SK-N-SH (cell line): Measurements from ENCODE around the gene SYNC. TPM values are rescaled to one million over a fixed set of nuclear protein-coding genes. Genes with fewer than 3 reads are reported as not detected.

Experiments
- CTCF ChIA-PET: fragments of 300-600, 350-600 bp; formaldehyde crosslinking; extraction: SDS; loops from one replicate; lab custom pipeline; 2021; lab: Yijun Ruan, JAX
- POLR2A ChIA-PET: fragments of 350-600 bp; sonication (Branson Sonifier 250); formaldehyde crosslinking; extraction: SDS; loops from one replicate; lab custom pipeline; 2020; ENCODE audit warnings: antibody characterized with exemption, inconsistent platforms; lab: Yijun Ruan, JAX
- DNase-seq: peaks from one replicate; pipeline ENCODE4 v3.0.0; 2012
- H2AFZ ChIP-seq: fragments of 200-600 bp; sonication (generic); 2 replicates; pipeline ENCODE4 v1.8.1; 2016; ENCODE audit warnings: antibody characterized with exemption, mild to moderate bottlenecking, low read depth
- H3F3A ChIP-seq: fragments of 200-600 bp; sonication (generic); replicated peaks from 2 replicates; pipeline ENCODE3; 2016; ENCODE audit warnings: antibody characterized with exemption, mild to moderate bottlenecking; ENCODE audit not compliant: insufficient read depth
- H3K27ac ChIP-seq, 2 experiments: fragments of 200-500 bp in 1 of 2; fragments of 200-600 bp in 1 of 2; sonication (Bioruptor generic) in 1 of 2; sonication (generic), shearing (Covaris generic) in 1 of 2; 2 replicates each; pipeline versions ENCODE4 v1.5.1 to v1.6.1; 2014 to 2016; ENCODE audit warnings: low read depth in 2 of 2, inconsistent platforms in 1 of 2, low read length in 1 of 2, mild to moderate bottlenecking in 1 of 2, mixed read lengths in 1 of 2
- H3K27me3 ChIP-seq: fragments of 200-600 bp; sonication (generic), shearing (Covaris generic); 2 replicates; pipeline ENCODE4 v1.6.1; 2016; ENCODE audit warnings: mixed run types; ENCODE audit not compliant: insufficient read depth
- H3K36me3 ChIP-seq, 2 experiments: fragments of 200-500 bp in 1 of 2; fragments of 200-600 bp in 1 of 2; sonication (Bioruptor generic) in 1 of 2; sonication (generic) in 1 of 2; replicated peaks in 1 of 2; 2 replicates each; pipeline versions ENCODE3 to v1.5.1; 2014 to 2016; ENCODE audit warnings: low read length in 1 of 2, mild to moderate bottlenecking in 1 of 2; ENCODE audit not compliant: insufficient read depth in 2 of 2, control insufficient read depth in 1 of 2
- H3K4me1 ChIP-seq, 2 experiments: fragments of 200-500 bp in 1 of 2; fragments of 200-600 bp in 1 of 2; sonication (Bioruptor generic) in 1 of 2; sonication (generic), shearing (Covaris generic) in 1 of 2; 2 replicates each; pipeline versions ENCODE4 v1.5.1 to v1.6.1; 2014 to 2016; ENCODE audit warnings: low read depth in 1 of 2, low read length in 1 of 2, mixed run types in 1 of 2; ENCODE audit not compliant: insufficient read depth in 2 of 2, control insufficient read depth in 1 of 2
- H3K4me2 ChIP-seq: fragments of 200-600 bp; sonication (generic), shearing (Covaris generic); 2 replicates; pipeline ENCODE4 v1.6.1; 2017; ENCODE audit warnings: mixed run types
- H3K4me3 ChIP-seq, 2 experiments: fragments of 200-500 bp in 1 of 2; fragments of 200-600 bp in 1 of 2; sonication (Bioruptor generic) in 1 of 2; sonication (generic), shearing (Covaris generic) in 1 of 2; 2 replicates each; pipeline versions ENCODE4 v1.5.1 to v1.8.1; 2014 to 2016; ENCODE audit warnings: low read depth in 2 of 2, inconsistent platforms in 1 of 2, low read length in 1 of 2, mild to moderate bottlenecking in 1 of 2, mixed read lengths in 1 of 2, moderate library complexity in 1 of 2
- H3K79me2 ChIP-seq: fragments of 200-600 bp; sonication (generic); 2 replicates; pipeline ENCODE4 v1.8.1; 2017; ENCODE audit warnings: mild to moderate bottlenecking; ENCODE audit not compliant: insufficient read depth
- H3K9ac ChIP-seq: fragments of 200-600 bp; sonication (generic); 2 replicates; pipeline ENCODE4 v1.6.1; 2017; ENCODE audit warnings: mixed run types
- H3K9me2 ChIP-seq: fragments of 200-600 bp; sonication (generic); 2 replicates; pipeline ENCODE4 v1.6.1; 2017; ENCODE audit warnings: mixed run types
- H3K9me3 ChIP-seq: fragments of 200-600 bp; sonication (generic); 2 replicates; pipeline ENCODE4 v1.6.1; 2017; ENCODE audit warnings: mixed run types, mild to moderate bottlenecking, moderate library complexity
- H4K20me1 ChIP-seq: fragments of 200-600 bp; sonication (generic); 2 replicates; pipeline ENCODE4 v1.6.1; 2017; ENCODE audit warnings: mild to moderate bottlenecking, mixed run types; ENCODE audit not compliant: insufficient read depth
- CHD2 ChIP-seq: fragments of 150-350 bp; IDR thresholded peaks from 2 replicates; pipeline ENCODE4 v1.6.1; 2018; ENCODE audit warnings: low read length; ENCODE audit not compliant: partially characterized antibody
- ELF1 ChIP-seq: IDR thresholded peaks from 2 replicates; pipeline ENCODE4 v1.4.0; 2012
- EP300 ChIP-seq, 2 experiments: IDR thresholded peaks; 2 replicates each; pipeline versions ENCODE4 v1.4.0 to v1.6.1; 2012; ENCODE audit warnings: borderline replicate concordance in 1 of 2, low read depth in 1 of 2, low read length in 1 of 2
- EZH2phosphoT487 ChIP-seq: fragments of 200-600 bp; sonication (generic); IDR thresholded peaks from 2 replicates; pipeline ENCODE4 v1.6.1; 2017; ENCODE audit warnings: low read depth, mixed run types, mild to moderate bottlenecking, antibody characterized with exemption, moderate library complexity, borderline replicate concordance
- GABPA ChIP-seq: IDR thresholded peaks from 2 replicates; pipeline ENCODE4 v1.4.0; 2012; ENCODE audit warnings: low read depth, mild to moderate bottlenecking
- GATA2 ChIP-seq: sonication (generic); formaldehyde crosslinking; IDR thresholded peaks from 2 replicates; pipeline ENCODE4 v1.5.0; 2020; ENCODE audit warnings: mild to moderate bottlenecking, missing genetic modification reagents
- IRF3 ChIP-seq: fragments of 150-350 bp; IDR thresholded peaks from 2 replicates; pipeline ENCODE4 v1.6.1; 2016; ENCODE audit warnings: mild to moderate bottlenecking, low read depth, low read length
- MEF2A ChIP-seq: IDR thresholded peaks from 2 replicates; pipeline ENCODE4 v1.4.0; 2012; ENCODE audit warnings: low read depth, borderline replicate concordance
- RCOR1 ChIP-seq: fragments of 150-350 bp; IDR thresholded peaks from 2 replicates; pipeline ENCODE4 v1.6.1; 2017; ENCODE audit warnings: antibody characterized with exemption, low read length
- TCF12 ChIP-seq: IDR thresholded peaks from 2 replicates; pipeline ENCODE4 v1.4.0; 2012
- TEAD4 ChIP-seq: IDR thresholded peaks from 2 replicates; pipeline ENCODE4 v1.4.0; 2012; ENCODE audit warnings: mild to moderate bottlenecking, borderline replicate concordance; ENCODE audit not compliant: insufficient read depth
- ZBTB33 ChIP-seq: IDR thresholded peaks from 2 replicates; pipeline ENCODE4 v1.4.0; 2012; ENCODE audit warnings: low read depth, borderline replicate concordance
- WGBS: methylation state at CpG from one replicate; pipeline ENCODE4 v1.1.6; 2017; ENCODE audit warnings: low lambda C conversion rate; 5-methylcytosine and 5-hydroxymethylcytosine counted together
- polyA plus RNA-seq, 3 experiments: library from polyadenylated mRNA; depleted of rRNA; stranded (reverse); fragments of >200 nt; gene quantifications; 2 replicates each; pipeline ENCODE4 v1.2.3, GENCODE V29; 2012
- TF ChIP-seq, protein P1 (sequence below): fragments of 200-600 bp; sonication (generic); IDR thresholded peaks from 2 replicates; pipeline ENCODE4 v1.6.1; 2017; ENCODE audit warnings: antibody characterized with exemption, mild to moderate bottlenecking, moderate library complexity

The SYNC gene
- polyA plus RNA-seq, 1 of the 3 experiments (the other 2 are of a cell fraction): 25.6 TPM

- H4K20me1 ChIP-seq: no peaks in the 10 kb centered on the region
- CTCF ChIA-PET: interaction anchor here (0.6 kb wide), 1 partner anchor 46 kb away, joined by 3 read pairs; no protein-coding TSS in a partner anchor
- H3K9ac ChIP-seq: no peak overlapping the region
- peaks cover 68 to 86% of the 10 kb centered on the region in 2 experiments for H3K36me3 ChIP-seq
- H2AFZ ChIP-seq: no peak overlapping the region
- H3K9me2 ChIP-seq: no peaks in the 10 kb centered on the region
- H3F3A ChIP-seq: peaks cover 9% of the 10 kb centered on the region
- no peaks in the 10 kb centered on the region for H3K4me1 ChIP-seq
- no peak overlapping the region for H3K4me2 ChIP-seq
- no peak for DNase-seq
- H3K27ac ChIP-seq: no peak overlapping the region
- H3K4me3 ChIP-seq: no peak overlapping the region
- peaks cover 68% of the 10 kb centered on the region for H3K79me2 ChIP-seq
- no peak for TF ChIP-seq EP300 (IDR thresholded peaks at IDR 0.05; ENCODE audit: borderline replicate concordance in 1 of 2, low read depth in 1 of 2, low read length in 1 of 2)
- TF ChIP-seq EZH2phosphoT487: no peak
- TF ChIP-seq MEF2A: no peak
- no peak for TF ChIP-seq TEAD4
- no peak for TF ChIP-seq GABPA
- TF ChIP-seq, all 33 proteins: peak for 0
- Histone ChIP-seq H3K9me3 (no peaks in the 10 kb centered on the region), H3K27me3 (no peaks in the 10 kb centered on the region)
- POLR2A ChIA-PET: interaction anchor here (1.2 kb wide), 1 partner anchor 15 kb away, joined by 4 read pairs; the partner anchor contains the start of gene ZBTB8OS
- WGBS: 63% methylated on average over 1 of the region's 1 CpG
Measured at GRCh38 chr1:32665915-32666314, 36.7 kb downstream of the SYNC start.

DNA sequence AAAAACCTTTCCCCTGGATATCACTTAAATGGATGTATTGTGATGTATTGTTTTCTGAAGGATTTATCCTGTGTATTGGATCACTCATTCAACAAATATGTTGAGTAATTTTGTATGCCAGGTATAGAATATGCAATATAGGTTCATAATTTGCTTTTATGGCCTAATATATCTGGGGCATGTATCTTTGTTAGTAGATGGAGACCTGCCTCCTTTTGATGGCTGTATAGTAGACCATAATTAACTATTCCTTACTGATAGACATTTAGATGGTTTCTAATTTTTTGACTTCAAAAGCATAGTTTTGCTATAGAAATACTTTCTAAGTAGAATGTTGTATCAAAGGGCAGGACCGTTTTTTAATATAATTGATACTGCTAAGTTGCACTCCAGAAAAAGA, 43.0 kb downstream of the SYNC start:
- Histone ChIP-seq H3K36me3 (peaks cover 50 to 85% of the 10 kb centered on the region in 2 experiments), H3K4me1 (no peaks in the 10 kb centered on the region; a peak in 2 of 4 replicates), H3K4me2 (no peak overlapping the region), H3K9me3 (no peaks in the 10 kb centered on the region), H2AFZ (no peak overlapping the region), H3K27me3 (no peaks in the 10 kb centered on the region), H3K79me2 (peaks cover 89% of the 10 kb centered on the region), H4K20me1 (0 out of 2 replicates have a peak, but pooled peaks cover 10% of the 10 kb centered on the region), H3K27ac (no peak overlapping the region), H3K4me3 (no peak overlapping the region), H3K9me2 (no peaks in the 10 kb centered on the region), H3K9ac (no peak overlapping the region), H3F3A (peaks cover 10% of the 10 kb centered on the region)
- ChIA-PET CTCF (interaction anchor here (0.8 to 1.3 kb wide), 2 partner anchors 52 to 212 kb away, joined by 3 read pairs; no protein-coding TSS in a partner anchor), POLR2A (no interaction called here)
- DNase-seq: no peak
- 96% methylated on average over 1 of the region's 1 CpG for WGBS
- no peak for TF ChIP-seq RCOR1
- no peak for TF ChIP-seq GATA2 (CRISPR knock-in tag)
- no peak for TF ChIP-seq CHD2
- TF ChIP-seq, protein P1, sequence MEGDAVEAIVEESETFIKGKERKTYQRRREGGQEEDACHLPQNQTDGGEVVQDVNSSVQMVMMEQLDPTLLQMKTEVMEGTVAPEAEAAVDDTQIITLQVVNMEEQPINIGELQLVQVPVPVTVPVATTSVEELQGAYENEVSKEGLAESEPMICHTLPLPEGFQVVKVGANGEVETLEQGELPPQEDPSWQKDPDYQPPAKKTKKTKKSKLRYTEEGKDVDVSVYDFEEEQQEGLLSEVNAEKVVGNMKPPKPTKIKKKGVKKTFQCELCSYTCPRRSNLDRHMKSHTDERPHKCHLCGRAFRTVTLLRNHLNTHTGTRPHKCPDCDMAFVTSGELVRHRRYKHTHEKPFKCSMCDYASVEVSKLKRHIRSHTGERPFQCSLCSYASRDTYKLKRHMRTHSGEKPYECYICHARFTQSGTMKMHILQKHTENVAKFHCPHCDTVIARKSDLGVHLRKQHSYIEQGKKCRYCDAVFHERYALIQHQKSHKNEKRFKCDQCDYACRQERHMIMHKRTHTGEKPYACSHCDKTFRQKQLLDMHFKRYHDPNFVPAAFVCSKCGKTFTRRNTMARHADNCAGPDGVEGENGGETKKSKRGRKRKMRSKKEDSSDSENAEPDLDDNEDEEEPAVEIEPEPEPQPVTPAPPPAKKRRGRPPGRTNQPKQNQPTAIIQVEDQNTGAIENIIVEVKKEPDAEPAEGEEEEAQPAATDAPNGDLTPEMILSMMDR: no peak
- TF ChIP-seq ELF1: no peak
- no peak for TF ChIP-seq TCF12
- TF ChIP-seq IRF3: no peak
- TF ChIP-seq TEAD4: no peak
- no peak for TF ChIP-seq ZBTB33
- TF ChIP-seq EP300 (IDR thresholded peaks at IDR 0.05; ENCODE audit: borderline replicate concordance in 1 of 2, low read depth in 1 of 2, low read length in 1 of 2): no peak
